ENCODE measurements around the gene SLC19A1.

SLC19A1 gene

DNA sequence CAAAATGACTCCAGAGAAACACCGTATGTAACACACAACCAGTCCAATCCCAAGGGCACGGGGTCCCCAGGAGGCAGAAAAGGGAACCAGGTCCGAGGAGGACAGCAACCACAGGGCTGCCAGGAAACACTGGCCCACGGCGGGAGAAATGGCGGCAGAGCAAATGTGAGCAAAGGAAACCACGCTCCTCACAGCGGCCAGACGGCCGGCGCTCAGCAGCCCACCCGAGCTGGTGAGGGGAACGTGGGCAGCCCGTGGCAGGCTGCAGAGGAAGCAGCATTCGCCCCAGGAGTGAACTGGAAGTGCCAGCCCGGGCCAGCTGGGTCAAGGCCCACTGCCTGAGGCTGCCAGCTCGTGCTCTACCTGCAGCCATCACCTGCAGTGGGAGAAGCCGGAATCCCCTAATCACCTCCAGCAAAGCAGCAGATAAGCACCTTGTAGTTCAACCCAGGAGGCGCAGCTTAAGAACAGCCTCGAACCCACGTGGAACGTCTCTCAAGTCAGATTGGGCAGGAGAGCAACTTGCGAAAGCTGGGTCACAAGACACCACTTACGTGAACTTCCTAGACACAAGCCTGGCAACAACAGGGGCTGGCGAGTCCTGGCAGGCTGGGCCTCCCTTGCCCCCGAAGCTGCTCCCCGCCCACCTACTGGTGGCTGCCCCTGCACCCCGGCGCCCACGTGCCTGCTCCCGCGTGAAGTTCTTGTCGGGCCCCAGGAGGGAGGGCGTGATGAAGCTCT is 6.7 kb downstream of the SLC19A1 start:
- no peak for TF ChIP-seq CTCF (IDR thresholded peaks at IDR 0.05; ENCODE audit: low read depth, low read length, missing control alignments)
- no peak for DNase-seq (ENCODE audit: extremely low read depth, low read depth)
- no peak overlapping the region for H3K4me3 ChIP-seq (replicated peaks; ENCODE audit: low read depth, low read length)

DNA sequence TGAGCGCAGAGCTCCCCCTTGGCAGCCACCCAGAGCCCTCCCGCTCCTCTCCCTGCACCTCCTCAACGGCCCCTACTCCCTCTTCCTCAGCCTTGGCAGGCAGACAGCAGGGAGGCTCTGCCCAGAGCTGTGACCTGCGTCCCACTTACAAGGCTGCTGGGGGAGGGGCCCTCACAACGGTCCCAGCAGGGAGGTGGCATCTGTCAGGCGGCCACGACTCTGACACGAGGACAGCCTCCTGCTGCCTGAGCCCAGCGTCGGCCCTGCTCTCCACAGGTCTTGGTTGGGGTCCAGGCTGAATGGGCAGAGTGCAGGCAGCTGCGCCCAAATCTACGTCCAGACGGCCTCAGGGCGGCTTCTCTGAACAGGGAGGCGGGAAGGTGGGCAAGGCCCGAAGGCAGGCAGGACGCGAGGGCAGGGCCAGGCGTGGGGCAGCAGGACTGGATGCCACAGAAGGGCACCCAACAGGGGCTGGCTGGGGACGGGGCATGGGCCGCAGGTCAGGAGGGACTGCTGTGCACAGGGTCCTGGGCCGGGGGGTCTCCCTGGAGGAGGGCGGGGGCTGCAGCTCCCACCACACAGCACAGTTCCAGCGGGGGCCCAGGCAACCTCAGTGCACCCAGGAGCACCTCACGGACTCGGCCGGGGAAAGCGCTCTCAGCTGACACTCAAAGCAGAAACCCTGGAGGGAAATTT is 7.5 kb downstream of the SLC19A1 start:
- no peak for DNase-seq (ENCODE audit: extremely low read depth, low read depth)
- no peak overlapping the region for H3K4me3 ChIP-seq (replicated peaks; ENCODE audit: low read depth, low read length)
- no peak for TF ChIP-seq CTCF (IDR thresholded peaks at IDR 0.05; ENCODE audit: low read depth, low read length, missing control alignments)

DNA sequence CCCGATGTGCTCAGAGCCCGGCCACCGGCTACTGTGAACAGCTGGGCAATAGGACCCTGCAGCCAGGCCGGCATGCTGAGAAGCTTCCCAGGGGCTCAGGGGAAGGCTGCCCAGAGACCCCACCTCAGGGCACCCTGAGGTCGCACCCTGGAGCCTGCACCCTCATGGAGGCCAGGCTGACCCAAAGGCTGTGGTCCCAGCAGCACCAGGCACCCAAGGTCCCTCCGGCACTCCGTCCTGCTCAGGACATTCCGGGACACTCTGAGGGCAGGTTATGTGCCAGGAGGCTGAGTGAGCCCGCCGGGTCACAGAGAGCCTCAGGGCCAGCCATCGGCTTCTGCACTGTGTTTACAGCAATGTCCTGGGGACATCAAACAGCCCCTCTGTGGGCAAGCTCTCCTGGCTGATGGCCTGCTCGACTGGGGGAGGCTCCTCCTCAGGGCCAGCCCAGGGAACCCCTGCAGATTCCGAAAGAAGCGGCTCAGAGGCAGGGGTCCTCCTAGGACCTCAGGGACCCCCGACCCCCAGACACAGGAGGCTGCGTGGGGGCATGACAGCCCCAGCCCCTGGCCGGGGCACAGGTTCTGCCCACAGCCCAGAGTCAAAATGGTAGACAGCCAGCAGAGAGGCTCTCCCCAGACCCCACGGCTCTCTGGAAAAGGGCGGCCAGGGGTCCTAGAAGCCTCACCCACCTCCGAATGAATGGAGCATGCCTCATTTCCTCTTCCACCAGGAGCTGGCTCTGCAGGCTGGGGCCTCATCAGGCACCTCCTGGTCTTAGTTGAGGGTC is 8.2 kb downstream of the SLC19A1 start:
- DNase-seq (ENCODE audit: extremely low read depth, low read depth) = no peak
- H3K4me3 ChIP-seq (replicated peaks; ENCODE audit: low read depth, low read length) = no peak overlapping the region
- no peak for TF ChIP-seq CTCF (IDR thresholded peaks at IDR 0.05; ENCODE audit: low read depth, low read length, missing control alignments)

DNA sequence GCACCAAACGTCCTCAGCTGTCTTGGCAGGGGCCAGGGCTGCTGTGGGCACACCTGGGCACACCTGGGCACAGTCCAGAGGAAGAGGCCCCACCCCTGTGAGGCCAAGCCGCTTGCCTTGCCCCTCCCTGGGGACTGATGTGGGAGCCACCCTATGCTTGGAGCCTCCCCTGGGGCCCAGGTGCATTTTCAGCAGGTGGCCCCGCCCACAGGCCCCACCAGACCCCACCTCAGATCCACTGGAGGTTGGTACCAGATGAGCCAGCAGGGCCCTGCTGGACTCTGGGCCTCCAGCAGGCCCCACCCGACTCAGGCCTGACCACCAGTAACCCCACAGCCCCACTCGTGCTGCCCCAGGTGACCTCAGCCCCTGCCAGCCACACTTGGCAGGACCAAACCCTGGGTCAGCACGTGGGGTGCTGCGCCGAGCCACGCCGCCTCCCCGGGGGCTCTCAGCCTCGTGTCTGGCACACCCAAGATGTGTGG is 8.8 kb downstream of the SLC19A1 start:
- TF ChIP-seq CTCF (IDR thresholded peaks at IDR 0.05; ENCODE audit: low read depth, low read length, missing control alignments) = no peak
- no peak for DNase-seq (ENCODE audit: extremely low read depth, low read depth)
- H3K4me3 ChIP-seq (replicated peaks; ENCODE audit: low read depth, low read length) = no peak overlapping the region

- no peak for DNase-seq (ENCODE audit: extremely low read depth, low read depth)
These were observed 9.3 kb downstream of the SLC19A1 start for GRCh38 chr21:45532826-45533360.

More at GRCh38 chr21:45532826-45533360, 9.3 kb downstream of the SLC19A1 start:
- no peak for TF ChIP-seq CTCF (IDR thresholded peaks at IDR 0.05; ENCODE audit: low read depth, low read length, missing control alignments)
- no peak overlapping the region for H3K4me3 ChIP-seq (replicated peaks; ENCODE audit: low read depth, low read length)

All from HFF-Myc (cell line).